Testis (tissue), 3 donors: ENCODE data around the gene CADPS2. TPM values are rescaled to one million over a fixed set of nuclear protein-coding genes. Genes with fewer than 3 reads are reported as not detected.

ENCODE experiments used
- DNase-seq: peaks from one replicate; pipeline ENCODE4 v3.0.0-alpha.2; 2019
- H3K27ac ChIP-seq, 2 donors: fragments of 200-600 bp; sonication (generic); one replicate each; pipeline ENCODE4 v1.5.1; 2019
- H3K27me3 ChIP-seq: fragments of 200-600 bp; sonication (generic); one replicate; pipeline ENCODE4 v1.5.1; 2019
- H3K36me3 ChIP-seq: fragments of 200-600 bp; sonication (generic); one replicate; pipeline ENCODE4 v1.5.1; 2017; ENCODE audit warnings: low read depth; ENCODE audit errors: missing control alignments
- H3K4me1 ChIP-seq: fragments of 200-600 bp; sonication (generic); one replicate; pipeline ENCODE4 v1.5.1; 2019
- H3K4me3 ChIP-seq, 2 donors: fragments of 200-600 bp; sonication (generic); one replicate each; pipeline ENCODE4 v1.5.1; 2017 to 2019
- H3K9me3 ChIP-seq: fragments of 200-600 bp; sonication (generic); one replicate; pipeline ENCODE4 v1.5.1; 2017
- POLR2A ChIP-seq: fragments of 450-650 bp; IDR thresholded peaks from one replicate; pipeline ENCODE4 v1.6.1; 2017; ENCODE audit warnings: antibody characterized with exemption, mild to moderate bottlenecking, moderate library complexity
- WGBS, 2 donors: methylation state at CpG; one replicate each; pipeline ENCODE4 v1.1.5; 2018; 5-methylcytosine and 5-hydroxymethylcytosine counted together
- intact Hi-C: fragments of 100-400 bp; cut with DNase I; formaldehyde crosslinking; loops from one replicate; pipeline ENCODE4 v1.15.1; 2023; ENCODE audit warnings: low total_unique reads
- polyA plus RNA-seq: library from polyadenylated mRNA; stranded (reverse); fragments of 350-450 nt; fragmentation: Illumina TruSeq; extraction: RNeasy Lipid Tissue Mini Kit (QIAGEN cat#74804); gene quantifications from one replicate; pipeline ENCODE4 v1.2.3, GENCODE V29; 2014; ENCODE audit warnings: low read depth, low replicate concordance; ENCODE audit not compliant: insufficient read depth
- total RNA-seq, 2 donors: library from RNA; depleted of rRNA; stranded (reverse); fragments of >200 nt; gene quantifications; one replicate each; pipeline ENCODE4 v1.2.3, GENCODE V29; 2016
- TF ChIP-seq, protein P1 (sequence below), 3 experiments: fragments of 450-650 bp in 2 of 3; fragments of 200-600 bp in 1 of 3; sonication (generic) in 1 of 3; IDR thresholded peaks; one replicate each; pipeline ENCODE4 v1.5.1; 2016 to 2019; ENCODE audit warnings: antibody characterized with exemption in 3 of 3, mild to moderate bottlenecking in 2 of 3, moderate library complexity in 1 of 3

CADPS2 gene
- total and polyA plus RNA-seq, 3 donors from 2014 or later: 6.0 to 9.9 (median 9.3) TPM

DNA sequence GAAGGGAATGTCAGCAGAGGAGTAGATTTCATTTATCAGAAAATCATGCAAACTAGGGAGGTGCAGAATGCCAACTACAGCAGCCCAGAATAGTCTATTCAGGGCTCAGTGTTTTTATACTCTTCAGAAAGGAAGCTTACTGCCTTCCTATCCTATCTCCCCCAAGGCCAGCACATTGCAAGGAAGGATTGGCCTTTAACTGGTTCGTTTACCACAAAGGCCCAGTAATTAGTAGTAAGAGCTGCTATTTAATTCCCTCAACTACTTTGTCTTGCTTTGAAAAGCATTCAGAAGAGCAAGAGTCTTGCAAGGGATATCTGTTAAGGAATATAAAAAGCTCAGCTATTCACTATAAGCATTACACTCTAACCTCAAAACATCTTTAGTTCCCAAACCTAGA, 97.1 kb downstream of the CADPS2 start:
- Histone ChIP-seq H3K36me3 (no peaks in the 10 kb centered on the region), H3K4me3 (no peak overlapping the region), H3K4me1 (peaks cover 4% of the 10 kb centered on the region), H3K27ac (no peak overlapping the region), H3K9me3 (no peaks in the 10 kb centered on the region), H3K27me3 (no peaks in the 10 kb centered on the region)
- intact Hi-C loops: no loop called here
- WGBS, 2 donors: 42 to 43% methylated on average over 1 of the region's 1 CpG
- no peak for DNase-seq
- TF ChIP-seq POLR2A: no peak
- TF ChIP-seq, protein P1, sequence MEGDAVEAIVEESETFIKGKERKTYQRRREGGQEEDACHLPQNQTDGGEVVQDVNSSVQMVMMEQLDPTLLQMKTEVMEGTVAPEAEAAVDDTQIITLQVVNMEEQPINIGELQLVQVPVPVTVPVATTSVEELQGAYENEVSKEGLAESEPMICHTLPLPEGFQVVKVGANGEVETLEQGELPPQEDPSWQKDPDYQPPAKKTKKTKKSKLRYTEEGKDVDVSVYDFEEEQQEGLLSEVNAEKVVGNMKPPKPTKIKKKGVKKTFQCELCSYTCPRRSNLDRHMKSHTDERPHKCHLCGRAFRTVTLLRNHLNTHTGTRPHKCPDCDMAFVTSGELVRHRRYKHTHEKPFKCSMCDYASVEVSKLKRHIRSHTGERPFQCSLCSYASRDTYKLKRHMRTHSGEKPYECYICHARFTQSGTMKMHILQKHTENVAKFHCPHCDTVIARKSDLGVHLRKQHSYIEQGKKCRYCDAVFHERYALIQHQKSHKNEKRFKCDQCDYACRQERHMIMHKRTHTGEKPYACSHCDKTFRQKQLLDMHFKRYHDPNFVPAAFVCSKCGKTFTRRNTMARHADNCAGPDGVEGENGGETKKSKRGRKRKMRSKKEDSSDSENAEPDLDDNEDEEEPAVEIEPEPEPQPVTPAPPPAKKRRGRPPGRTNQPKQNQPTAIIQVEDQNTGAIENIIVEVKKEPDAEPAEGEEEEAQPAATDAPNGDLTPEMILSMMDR (IDR thresholded peaks at IDR 0.05): no peak

DNA sequence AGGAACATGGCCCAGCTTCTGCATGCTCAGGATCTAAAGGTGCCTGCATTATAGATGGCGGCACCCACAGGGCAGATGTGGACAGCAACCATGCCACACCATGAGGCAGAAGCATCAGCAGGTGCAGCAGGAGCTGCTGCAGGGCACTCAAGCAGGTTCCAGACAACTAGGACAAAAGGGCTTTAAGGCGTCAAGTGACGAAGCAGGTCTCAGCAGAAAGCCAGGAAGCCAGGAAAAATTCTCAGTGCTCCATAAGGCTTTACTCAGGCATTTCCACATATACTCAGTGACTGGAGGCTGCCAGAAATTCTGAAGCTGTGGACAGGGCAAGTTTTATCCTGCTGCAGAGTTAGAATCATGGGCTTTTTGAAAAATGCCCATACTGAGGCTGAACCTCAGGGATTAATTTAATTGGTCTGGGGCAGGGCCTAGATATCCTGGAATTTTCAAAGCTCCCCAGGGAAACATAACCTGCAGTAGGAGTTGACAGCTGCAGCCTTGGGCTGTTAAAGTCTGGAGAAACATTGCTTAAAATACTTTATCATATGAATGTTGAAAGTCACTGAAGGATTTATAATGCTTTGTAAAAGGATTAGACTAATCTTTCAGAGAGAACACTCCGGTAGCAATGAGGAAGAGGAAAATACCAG, 115.4 kb downstream of the CADPS2 start:
- H3K27me3 ChIP-seq: no peaks in the 10 kb centered on the region
- no peak overlapping the region for H3K27ac ChIP-seq
- no peak overlapping the region for H3K4me3 ChIP-seq
- DNase-seq: no peak
- no peaks in the 10 kb centered on the region for H3K36me3 ChIP-seq
- intact Hi-C loops: no loop called here
- TF ChIP-seq, protein P1 (IDR thresholded peaks at IDR 0.05): no peak
- no peak for TF ChIP-seq POLR2A
- 61 to 70% methylated on average over 4 of the region's 4 CpGs for WGBS, 2 donors
- no peaks in the 10 kb centered on the region for H3K4me1 ChIP-seq
- H3K9me3 ChIP-seq: no peaks in the 10 kb centered on the region

DNA sequence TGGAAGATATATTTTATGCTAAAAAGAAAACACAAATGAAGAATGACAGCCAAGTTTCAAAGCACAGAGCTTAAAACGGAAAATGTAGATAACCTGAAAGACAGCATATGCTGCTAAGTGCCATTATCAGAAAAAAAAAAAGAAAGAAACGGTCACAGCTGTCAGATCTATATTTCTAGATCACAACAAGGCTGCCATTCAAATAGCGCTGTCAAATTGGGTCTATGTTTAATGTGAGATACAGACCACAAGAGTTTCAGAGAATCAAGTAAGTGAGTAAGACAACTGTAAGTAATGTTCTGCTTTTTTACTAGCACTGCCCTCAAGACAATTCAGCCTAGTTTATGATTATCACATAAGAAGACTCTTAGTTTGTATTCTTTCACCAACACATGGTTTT, 117.4 kb downstream of the CADPS2 start:
- no peak for TF ChIP-seq POLR2A
- TF ChIP-seq, protein P1 (IDR thresholded peaks at IDR 0.05): no peak
- Histone ChIP-seq H3K36me3 (no peaks in the 10 kb centered on the region), H3K4me1 (no peaks in the 10 kb centered on the region), H3K4me3 (no peak overlapping the region), H3K9me3 (no peaks in the 10 kb centered on the region), H3K27me3 (no peaks in the 10 kb centered on the region), H3K27ac (no peak overlapping the region)
- 73 to 80% methylated on average over 3 of the region's 3 CpGs for WGBS, 2 donors
- intact Hi-C loops: no loop called here
- no peak for DNase-seq

DNA sequence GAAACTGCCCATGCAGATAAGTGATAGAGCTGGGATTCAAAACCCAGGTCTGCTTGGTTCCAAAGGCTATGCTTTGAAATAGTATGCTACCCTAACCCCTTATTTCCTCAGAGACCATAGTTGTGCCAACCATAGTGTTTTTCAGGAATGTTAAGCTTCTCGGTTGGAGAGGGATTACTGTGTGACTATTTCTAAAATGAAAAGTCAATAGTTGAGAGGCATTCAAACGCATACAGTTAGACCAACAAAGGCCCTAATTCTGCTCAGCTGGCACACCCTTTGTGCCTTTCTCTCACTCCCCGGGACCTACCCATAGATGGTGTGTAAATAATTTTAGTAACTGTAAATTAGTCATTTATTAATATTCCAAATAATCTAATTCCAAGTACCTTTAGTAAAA, 118.9 kb downstream of the CADPS2 start:
- Histone ChIP-seq H3K27me3 (no peaks in the 10 kb centered on the region), H3K36me3 (no peaks in the 10 kb centered on the region), H3K4me3 (no peak overlapping the region), H3K27ac (no peak overlapping the region), H3K4me1 (no peaks in the 10 kb centered on the region), H3K9me3 (no peaks in the 10 kb centered on the region)
- TF ChIP-seq, protein P1 (IDR thresholded peaks at IDR 0.05): no peak
- TF ChIP-seq POLR2A: no peak
- intact Hi-C loops: no loop called here
- no peak for DNase-seq
- 85 to 89% methylated on average over 3 of the region's 3 CpGs for WGBS, 2 donors

DNA sequence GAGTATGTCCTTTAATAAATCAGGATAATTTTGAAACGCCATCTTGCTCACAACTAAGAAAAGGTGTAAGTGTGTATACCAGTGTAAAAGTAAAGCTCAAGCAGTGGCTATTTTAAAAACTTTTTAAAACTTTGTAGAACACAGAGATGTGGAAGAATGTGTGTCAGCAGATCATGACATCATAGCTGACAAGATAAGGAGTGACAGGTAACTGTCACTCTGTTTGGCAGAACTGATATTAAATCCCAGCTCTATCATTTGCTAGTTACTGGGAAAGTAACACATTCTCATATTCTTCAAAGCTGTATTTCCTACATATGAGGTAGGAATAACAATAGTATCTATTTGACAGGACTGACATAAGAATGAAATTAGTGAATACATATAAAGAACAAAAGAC, 119.7 kb downstream of the CADPS2 start:
- no peaks in the 10 kb centered on the region for H3K36me3 ChIP-seq
- WGBS, 2 donors: 88 to 95% methylated on average over 1 of the region's 1 CpG

More for the DNA sequence above, 119.7 kb downstream of the CADPS2 start:
- no peaks in the 10 kb centered on the region for H3K27me3 ChIP-seq
- no peak overlapping the region for H3K27ac ChIP-seq
- H3K4me1 ChIP-seq: no peaks in the 10 kb centered on the region
- no peak overlapping the region for H3K4me3 ChIP-seq
- TF ChIP-seq, protein P1 (IDR thresholded peaks at IDR 0.05): no peak
- no peak for TF ChIP-seq POLR2A
- no peak for DNase-seq
- intact Hi-C loops: no loop called here
- H3K9me3 ChIP-seq: no peaks in the 10 kb centered on the region
